ENCODE results near the gene SLC35F3.
"Not testable (repeated sequence)": the region's sequence is repeated elsewhere in the genome, so short reads cannot be mapped to it uniquely, and the experiment has no call there.

DNA sequence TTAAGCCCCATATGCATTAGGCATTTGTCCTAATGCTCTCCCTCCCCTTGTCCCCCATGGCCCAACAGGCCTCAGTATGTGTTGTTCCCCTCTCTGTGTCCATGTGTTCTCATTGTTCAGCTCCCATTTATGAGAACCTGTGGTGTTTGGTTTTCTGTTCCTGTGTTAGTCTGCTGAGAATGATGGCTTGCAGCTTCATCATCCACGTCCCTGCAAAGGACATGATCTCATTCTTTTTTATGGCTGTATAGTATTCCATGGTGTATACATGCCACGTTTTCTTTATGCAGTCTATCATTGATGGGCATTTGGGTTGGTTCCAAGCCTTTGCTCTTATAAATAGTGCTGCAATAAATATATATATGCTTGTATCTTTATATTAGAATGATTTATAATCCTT is 218.1 kb downstream of the SLC35F3 start:
- TF ChIP-seq CTCF (conservative IDR thresholded peaks at IDR 0.05; ENCODE audit: low read length); EZH2phosphoT487 (IDR thresholded peaks at IDR 0.05; ENCODE audit: borderline replicate concordance, low read depth, low read length): not testable (repeated sequence)
